ENCODE results near the gene KRT4. TPM values are rescaled to one million over a fixed set of nuclear protein-coding genes. Genes with fewer than 3 reads are reported as not detected.

The KRT4 gene
- total RNA-seq, 6 experiments from 2014 or later = 0.18 to 0.31 (median 0.30) TPM; not detected in 2

GRCh38 chr12:52759218-52759617 is 54.7 kb downstream of the KRT4 start:
- Mint-ChIP-seq H3K9me3 (peaks cover 25% of the 10 kb centered on the region), H3K4me3 (no peak overlapping the region), H3K4me1 (ENCODE audit: low read depth) (no peaks in the 10 kb centered on the region), H3K27ac (no peak overlapping the region), H3K36me3 (ENCODE audit: low read depth) (no peaks in the 10 kb centered on the region), H3K27me3 (ENCODE audit: insufficient read depth) (peaks cover 19% of the 10 kb centered on the region)
- DNase-seq = no peak
- no peak for TF ChIP-seq CTCF (IDR thresholded peaks at IDR 0.05)

- TF ChIP-seq CTCF (IDR thresholded peaks at IDR 0.05) = no peak
- no peak overlapping the region for H3K27ac Mint-ChIP-seq
- peaks cover 25% of the 10 kb centered on the region for H3K9me3 Mint-ChIP-seq
- no peaks in the 10 kb centered on the region for H3K36me3 Mint-ChIP-seq (ENCODE audit: low read depth)
- H3K4me1 Mint-ChIP-seq (ENCODE audit: low read depth) = no peaks in the 10 kb centered on the region
- H3K4me3 Mint-ChIP-seq = no peak overlapping the region
- DNase-seq = no peak
- peaks cover 12% of the 10 kb centered on the region for H3K27me3 Mint-ChIP-seq (ENCODE audit: insufficient read depth)
These were observed 56.3 kb downstream of the KRT4 start for GRCh38 chr12:52757449-52758176.

Other genes with a start within 250 kb of the KRT4 start
- gene KRT74, start 240.3 kb downstream of the KRT4 start, total RNA-seq (2021; fragmentation: NEBNext Ultra II Directional; extraction: Animal tissue kit (Norgen Biotek cat#: 25700)) = not detected
- not detected for gene KRT72, start 212.7 kb downstream of the KRT4 start, total RNA-seq (2021; fragmentation: NEBNext Ultra II Directional; extraction: Animal tissue kit (Norgen Biotek cat#: 25700))
- gene KRT73, start 195.6 kb downstream of the KRT4 start, total RNA-seq (2021; fragmentation: NEBNext Ultra II Directional; extraction: Animal tissue kit (Norgen Biotek cat#: 25700)) = not detected
- not detected for gene KRT2, start 161.9 kb downstream of the KRT4 start, total RNA-seq (2021; fragmentation: NEBNext Ultra II Directional; extraction: Animal tissue kit (Norgen Biotek cat#: 25700))
- not detected for gene KRT1, start 133.7 kb downstream of the KRT4 start, total RNA-seq (2021; fragmentation: NEBNext Ultra II Directional; extraction: Animal tissue kit (Norgen Biotek cat#: 25700))
- not detected for gene KRT77, start 110.6 kb downstream of the KRT4 start, total RNA-seq (2021; fragmentation: NEBNext Ultra II Directional; extraction: Animal tissue kit (Norgen Biotek cat#: 25700))
- gene KRT76, start 36.8 kb downstream of the KRT4 start, total RNA-seq (2021; fragmentation: NEBNext Ultra II Directional; extraction: Animal tissue kit (Norgen Biotek cat#: 25700)) = not detected
- not detected for gene KRT3, start 18.0 kb downstream of the KRT4 start, total RNA-seq (2021; fragmentation: NEBNext Ultra II Directional; extraction: Animal tissue kit (Norgen Biotek cat#: 25700))
- gene KRT79, start 20.2 kb upstream of the KRT4 start, total RNA-seq (2021; fragmentation: NEBNext Ultra II Directional; extraction: Animal tissue kit (Norgen Biotek cat#: 25700)) = not detected
- gene KRT78, start 34.9 kb upstream of the KRT4 start, total RNA-seq (2021; fragmentation: NEBNext Ultra II Directional; extraction: Animal tissue kit (Norgen Biotek cat#: 25700)) = under 1 TPM in 1 of 6 experiments, not detected in 5; 0.30 TPM
- gene KRT8, start 91.0 kb upstream of the KRT4 start, total RNA-seq (2021; fragmentation: NEBNext Ultra II Directional; extraction: Animal tissue kit (Norgen Biotek cat#: 25700)) = 10 to 100 TPM; 41.4 to 50.4 (median 44.8) TPM
- gene KRT18, start 135.0 kb upstream of the KRT4 start, total RNA-seq (2021; fragmentation: NEBNext Ultra II Directional; extraction: Animal tissue kit (Norgen Biotek cat#: 25700)) = 100 to 1,000 TPM; 556 to 745 (median 582) TPM
- 100 to 1,000 TPM; 376 to 437 (median 392) TPM for gene EIF4B, start 192.3 kb upstream of the KRT4 start, total RNA-seq (2021; fragmentation: NEBNext Ultra II Directional; extraction: Animal tissue kit (Norgen Biotek cat#: 25700))
- 10 to 100 TPM; 44.3 to 69.2 (median 58.9) TPM for gene TNS2, start 235.9 kb upstream of the KRT4 start, total RNA-seq (2021; fragmentation: NEBNext Ultra II Directional; extraction: Animal tissue kit (Norgen Biotek cat#: 25700))

Measured in HFFc6 (cell line).